CD14-positive monocyte (primary cell): ENCODE results near the gene SEMA3D. TPM values are rescaled to one million over a fixed set of nuclear protein-coding genes. Genes with fewer than 3 reads are reported as not detected.

Experiments used
- DNase-seq, 3 donors: peaks; one replicate each; pipeline ENCODE4 v3.0.0-alpha.2; 2011 to 2022
- H2AFZ ChIP-seq: 2 replicates; pipeline ENCODE4 v1.6.0; 2012; ENCODE audit warnings: mild to moderate bottlenecking, low read depth, low read length, inconsistent platforms; ENCODE audit not compliant: insufficient read depth, poor library complexity, severe bottlenecking
- H3K27ac ChIP-seq, 2 donors: 1 replicate in 1 of 2; 2 replicates in 1 of 2; pipeline ENCODE4 v1.5.1; 2012 to 2013; ENCODE audit warnings: low read length in 2 of 2, control low read depth in 1 of 2, inconsistent platforms in 1 of 2, low read depth in 1 of 2, mild to moderate bottlenecking in 1 of 2
- H3K27me3 ChIP-seq, 2 donors: one replicate each; pipeline versions ENCODE4 v1.6.0 to v1.6.1; 2011 to 2013; ENCODE audit warnings: low read length in 2 of 2; ENCODE audit not compliant: control insufficient read depth in 2 of 2, insufficient read depth in 2 of 2
- H3K36me3 ChIP-seq, 2 donors: replicated peaks in 1 of 2; 1 replicate in 1 of 2; 2 replicates in 1 of 2; pipeline versions ENCODE4 v1.5.1 to v1.6.1; 2012 to 2013; ENCODE audit warnings: low read length in 2 of 2, control low read depth in 1 of 2, inconsistent platforms in 1 of 2, mild to moderate bottlenecking in 1 of 2; ENCODE audit not compliant: insufficient read depth in 2 of 2, control insufficient read depth in 1 of 2
- H3K4me1 ChIP-seq, 2 donors: 1 replicate in 1 of 2; 2 replicates in 1 of 2; pipeline versions ENCODE4 v1.5.1 to v1.6.1; 2012 to 2013; ENCODE audit warnings: low read length in 2 of 2, control low read depth in 1 of 2, inconsistent platforms in 1 of 2, mild to moderate bottlenecking in 1 of 2, moderate library complexity in 1 of 2; ENCODE audit not compliant: insufficient read depth in 2 of 2, control insufficient read depth in 1 of 2
- H3K4me2 ChIP-seq: replicated peaks from 2 replicates; pipeline ENCODE3; 2012; ENCODE audit warnings: low read length, moderate library complexity, mild to moderate bottlenecking; ENCODE audit not compliant: poor library complexity, severe bottlenecking; ENCODE audit errors: extremely low read depth
- H3K4me3 ChIP-seq, 3 experiments: fragments of 200-600 bp in 1 of 3; sonication (generic) in 1 of 3; replicated peaks in 1 of 3; 1 replicate in 2 of 3; 2 replicates in 1 of 3; pipeline ENCODE4 v1.5.1; 2011 to 2013; ENCODE audit warnings: low read length in 3 of 3, mild to moderate bottlenecking in 3 of 3, control low read depth in 2 of 3, low read depth in 2 of 3, inconsistent platforms in 1 of 3, moderate library complexity in 1 of 3
- H3K79me2 ChIP-seq: 2 replicates; pipeline ENCODE4 v1.6.0; 2012; ENCODE audit warnings: mild to moderate bottlenecking, control low read depth, inconsistent platforms, low read length, moderate library complexity; ENCODE audit not compliant: insufficient read depth
- H3K9ac ChIP-seq: 2 replicates; pipeline ENCODE4 v1.6.0; 2017; ENCODE audit warnings: low read length, mild to moderate bottlenecking; ENCODE audit not compliant: insufficient read depth, poor library complexity, severe bottlenecking
- H3K9me3 ChIP-seq, 2 donors: replicated peaks in 1 of 2; 1 replicate in 1 of 2; 2 replicates in 1 of 2; pipeline versions ENCODE4 v1.5.1 to v1.6.1; 2012 to 2013; ENCODE audit warnings: low read length in 2 of 2, control low read depth in 1 of 2; ENCODE audit not compliant: control insufficient read depth in 1 of 2, insufficient read depth in 1 of 2
- H4K20me1 ChIP-seq: 2 replicates; pipeline ENCODE4 v1.6.0; 2012; ENCODE audit warnings: mild to moderate bottlenecking, low read length, control low read depth, moderate library complexity; ENCODE audit not compliant: insufficient read depth
- H3K27ac Mint-ChIP-seq, 7 donors: one replicate each; pipeline ENCODE4 v1.8.0; 2020; ENCODE audit warnings: mild to moderate bottlenecking in 7 of 7, mixed read lengths in 7 of 7, moderate library complexity in 6 of 7, inconsistent platforms in 2 of 7
- H3K27me3 Mint-ChIP-seq, 3 donors: one replicate each; pipeline ENCODE4 v1.8.0; 2021 to 2022; ENCODE audit warnings: low read depth in 3 of 3, mild to moderate bottlenecking in 3 of 3, mixed read lengths in 3 of 3, moderate library complexity in 3 of 3, inconsistent platforms in 1 of 3
- H3K36me3 Mint-ChIP-seq, 2 donors: one replicate each; pipeline ENCODE4 v1.8.0; 2020; ENCODE audit warnings: mixed read lengths in 2 of 2, inconsistent platforms in 1 of 2, mild to moderate bottlenecking in 1 of 2
- H3K4me1 Mint-ChIP-seq: one replicate; pipeline ENCODE4 v1.8.0; 2020; ENCODE audit warnings: mild to moderate bottlenecking, mixed read lengths
- H3K4me3 Mint-ChIP-seq, 2 donors: one replicate each; pipeline ENCODE4 v1.8.0; 2020; ENCODE audit warnings: mild to moderate bottlenecking in 2 of 2, mixed read lengths in 2 of 2, moderate library complexity in 1 of 2
- H3K9me3 Mint-ChIP-seq, 7 donors: one replicate each; pipeline ENCODE4 v1.8.0; 2020 to 2022; ENCODE audit warnings: mixed read lengths in 7 of 7, mild to moderate bottlenecking in 6 of 7, moderate library complexity in 6 of 7, inconsistent platforms in 2 of 7
- WGBS: methylation state at CpG from one replicate; pipeline ENCODE4 v1.1.5; 2013; ENCODE audit warnings: missing lambda C conversion rate; ENCODE audit not compliant: insufficient coverage; 5-methylcytosine and 5-hydroxymethylcytosine counted together
- intact Hi-C, 2 donors: fragments of 100-400 bp; cut with micrococcal nuclease; formaldehyde crosslinking; loops; one replicate each; pipeline versions ENCODE4 v1.15.0 to v1.15.1; 2023
- polyA plus RNA-seq, 3 donors: library from polyadenylated mRNA; depleted of rRNA in 1 of 3; unstranded in 2 of 3; stranded (reverse) in 1 of 3; fragments of 300-500 nt in 2 of 3; fragments of >200 nt in 1 of 3; fragmentation: Illumina TruSeq in 2 of 3; gene quantifications; 1 replicate in 2 of 3; 2 replicates in 1 of 3; pipeline ENCODE4 v1.2.3, GENCODE V29; 2012 to 2021
- TF ChIP-seq, protein P1 (sequence below): fragments of 200-600 bp; IDR thresholded peaks from one replicate; pipeline ENCODE4 v1.8.0; 2022; ENCODE audit warnings: antibody characterized with exemption, mild to moderate bottlenecking

Gene SEMA3D
- polyA plus RNA-seq, 3 donors, result not detected

DNA sequence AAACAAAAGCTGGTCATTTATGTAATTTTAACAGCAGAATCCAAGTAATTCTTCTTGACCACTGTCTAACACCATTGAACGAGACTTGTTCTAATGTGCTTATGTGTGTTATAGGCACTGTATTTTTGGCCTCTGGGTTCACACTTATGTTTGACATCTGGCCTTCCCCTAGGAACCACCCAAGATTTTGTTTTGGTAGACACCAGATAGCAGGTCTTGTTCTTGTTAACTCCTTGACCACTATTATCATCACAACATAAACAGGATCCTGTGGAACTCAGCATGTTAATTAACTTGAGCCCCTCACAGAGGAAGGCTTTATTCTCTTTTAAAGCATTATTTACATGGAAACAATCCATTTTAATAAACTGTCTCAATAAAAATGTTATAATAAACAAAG lies 167.7 kb downstream of the SEMA3D start:
- H3K4me1 Mint-ChIP-seq, result no peaks in the 10 kb centered on the region
- peaks cover 0 to 3% (median 1%) of the 10 kb centered on the region in 3 donors for H3K27me3 Mint-ChIP-seq
- Histone ChIP-seq H3K4me3 (no peak overlapping the region), H3K27me3 (no peaks in the 10 kb centered on the region), H3K27ac (no peak overlapping the region), H3K9ac (no peak overlapping the region), H4K20me1 (no peaks in the 10 kb centered on the region), H2AFZ (no peak overlapping the region), H3K36me3 (no peaks in the 10 kb centered on the region), H3K79me2 (no peaks in the 10 kb centered on the region), H3K4me2 (no peak overlapping the region), H3K9me3 (no peaks in the 10 kb centered on the region), H3K4me1 (no peaks in the 10 kb centered on the region)
- no CpG with 5 or more reads among the region's 1 CpG for WGBS
- no peak for DNase-seq
- no peak overlapping the region for H3K27ac Mint-ChIP-seq
- intact Hi-C loops, result no loop called here
- H3K4me3 Mint-ChIP-seq, result no peak overlapping the region
- TF ChIP-seq, protein P1, sequence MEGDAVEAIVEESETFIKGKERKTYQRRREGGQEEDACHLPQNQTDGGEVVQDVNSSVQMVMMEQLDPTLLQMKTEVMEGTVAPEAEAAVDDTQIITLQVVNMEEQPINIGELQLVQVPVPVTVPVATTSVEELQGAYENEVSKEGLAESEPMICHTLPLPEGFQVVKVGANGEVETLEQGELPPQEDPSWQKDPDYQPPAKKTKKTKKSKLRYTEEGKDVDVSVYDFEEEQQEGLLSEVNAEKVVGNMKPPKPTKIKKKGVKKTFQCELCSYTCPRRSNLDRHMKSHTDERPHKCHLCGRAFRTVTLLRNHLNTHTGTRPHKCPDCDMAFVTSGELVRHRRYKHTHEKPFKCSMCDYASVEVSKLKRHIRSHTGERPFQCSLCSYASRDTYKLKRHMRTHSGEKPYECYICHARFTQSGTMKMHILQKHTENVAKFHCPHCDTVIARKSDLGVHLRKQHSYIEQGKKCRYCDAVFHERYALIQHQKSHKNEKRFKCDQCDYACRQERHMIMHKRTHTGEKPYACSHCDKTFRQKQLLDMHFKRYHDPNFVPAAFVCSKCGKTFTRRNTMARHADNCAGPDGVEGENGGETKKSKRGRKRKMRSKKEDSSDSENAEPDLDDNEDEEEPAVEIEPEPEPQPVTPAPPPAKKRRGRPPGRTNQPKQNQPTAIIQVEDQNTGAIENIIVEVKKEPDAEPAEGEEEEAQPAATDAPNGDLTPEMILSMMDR, result no peak
- H3K9me3 Mint-ChIP-seq, result no peaks in the 10 kb centered on the region
- no peaks in the 10 kb centered on the region for H3K36me3 Mint-ChIP-seq

DNA sequence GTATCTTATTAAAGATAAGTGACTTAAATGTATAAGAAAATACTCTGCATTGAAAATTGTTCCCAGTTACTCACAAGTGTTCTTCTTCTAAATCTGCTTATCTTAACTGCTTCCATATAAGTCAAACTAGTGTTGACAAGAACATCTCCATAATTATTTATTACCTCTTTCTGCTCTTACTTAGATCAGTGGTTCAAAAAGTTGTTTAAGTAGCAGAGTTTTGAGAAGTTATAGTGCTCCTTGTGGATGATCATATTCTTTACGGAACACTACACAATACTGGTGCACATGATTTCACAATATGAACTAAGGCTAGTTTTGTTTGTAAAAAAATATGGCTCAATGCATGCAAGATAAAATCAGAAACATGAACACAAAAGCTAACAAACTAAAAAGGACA lies 168.4 kb downstream of the SEMA3D start:
- Histone ChIP-seq H3K27me3 (no peaks in the 10 kb centered on the region), H3K79me2 (no peaks in the 10 kb centered on the region), H3K9me3 (no peaks in the 10 kb centered on the region), H3K27ac (no peak overlapping the region), H3K4me1 (no peaks in the 10 kb centered on the region), H3K36me3 (no peaks in the 10 kb centered on the region), H3K9ac (no peak overlapping the region), H3K4me3 (no peak overlapping the region), H2AFZ (no peak overlapping the region), H3K4me2 (no peak overlapping the region), H4K20me1 (no peaks in the 10 kb centered on the region)
- H3K9me3 Mint-ChIP-seq, result no peaks in the 10 kb centered on the region
- no peaks in the 10 kb centered on the region for H3K4me1 Mint-ChIP-seq
- H3K4me3 Mint-ChIP-seq, result no peak overlapping the region
- intact Hi-C loops, result no loop called here
- no peak overlapping the region for H3K27ac Mint-ChIP-seq
- TF ChIP-seq, protein P1, result no peak
- DNase-seq, result no peak
- no CpG with 5 or more reads among the region's 1 CpG for WGBS
- peaks cover 0 to 3% (median 1%) of the 10 kb centered on the region in 3 donors for H3K27me3 Mint-ChIP-seq
- H3K36me3 Mint-ChIP-seq, result no peaks in the 10 kb centered on the region
